ENCODE results near the gene LMO7. TPM values are rescaled to one million over a fixed set of nuclear protein-coding genes. Genes with fewer than 3 reads are reported as not detected.
A peak's percentile ranks its signal among the peaks of the same experiment; 100 is the strongest.
"Not testable (repeated sequence)": the region's sequence is repeated elsewhere in the genome, so short reads cannot be mapped to it uniquely, and the experiment has no call there.

Gene LMO7
- total RNA-seq, 1 donor from 2014 or later: 3.2 TPM

DNA sequence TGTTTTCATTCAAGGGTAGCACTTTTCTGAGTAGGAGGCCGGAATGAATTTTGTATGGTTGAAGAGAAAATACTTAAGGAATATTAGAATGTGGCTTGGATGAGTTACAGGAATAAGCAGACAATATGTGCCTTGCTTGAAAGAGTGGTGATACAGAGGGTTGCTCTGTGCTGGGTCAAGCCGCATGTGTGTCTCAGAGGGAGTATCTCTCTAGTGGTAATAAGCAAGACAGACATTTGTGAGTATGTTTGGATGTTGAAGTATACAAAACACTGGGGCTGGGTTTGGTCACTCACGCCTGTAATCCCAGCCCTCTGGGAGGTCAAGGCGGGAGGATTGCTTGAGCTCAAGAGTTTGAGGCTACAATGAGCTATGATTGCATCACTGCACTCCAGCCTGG is 103.9 kb downstream of the LMO7 start:
- DNase-seq (ENCODE audit: low spot score): no peak
- Mint-ChIP-seq H3K9me3 (peaks cover 26% of the 10 kb centered on the region), H3K4me1 (ENCODE audit: low read depth) (peaks cover 16% of the 10 kb centered on the region), H3K36me3 (ENCODE audit: low read depth) (peaks cover 7% of the 10 kb centered on the region), H3K4me3 (no peak overlapping the region), H3K27ac (no peak overlapping the region), H3K27me3 (ENCODE audit: insufficient read depth) (no peaks in the 10 kb centered on the region)
- intact Hi-C loops (cut with micrococcal nuclease): no loop called here

DNA sequence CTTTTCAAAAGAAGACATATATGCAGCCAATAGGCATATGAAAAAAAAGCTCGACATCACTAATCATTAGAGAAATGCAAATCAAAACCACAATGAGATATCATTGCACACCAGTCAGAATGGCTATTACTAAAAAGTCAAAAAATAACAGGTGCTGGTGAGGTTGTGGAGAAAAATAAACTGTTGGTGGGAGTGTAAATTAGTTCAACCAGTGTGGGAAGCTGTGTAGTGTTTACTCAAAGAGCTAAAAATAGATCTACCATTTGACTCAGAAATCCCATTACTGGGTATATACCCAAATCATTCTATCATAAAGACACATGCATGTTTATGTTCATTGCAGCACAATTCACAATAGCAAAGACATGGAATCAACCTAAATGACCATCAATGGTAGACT is 106.9 kb downstream of the LMO7 start:
- intact Hi-C loops (cut with micrococcal nuclease); DNase-seq (ENCODE audit: low spot score); H3K36me3 Mint-ChIP-seq (ENCODE audit: low read depth); H3K27me3 Mint-ChIP-seq (ENCODE audit: insufficient read depth); H3K27ac Mint-ChIP-seq; H3K4me3 Mint-ChIP-seq: not testable (repeated sequence)
- Mint-ChIP-seq H3K4me1 (ENCODE audit: low read depth) (peaks cover 16% of the 10 kb centered on the region), H3K9me3 (peaks cover 36% of the 10 kb centered on the region)

DNA sequence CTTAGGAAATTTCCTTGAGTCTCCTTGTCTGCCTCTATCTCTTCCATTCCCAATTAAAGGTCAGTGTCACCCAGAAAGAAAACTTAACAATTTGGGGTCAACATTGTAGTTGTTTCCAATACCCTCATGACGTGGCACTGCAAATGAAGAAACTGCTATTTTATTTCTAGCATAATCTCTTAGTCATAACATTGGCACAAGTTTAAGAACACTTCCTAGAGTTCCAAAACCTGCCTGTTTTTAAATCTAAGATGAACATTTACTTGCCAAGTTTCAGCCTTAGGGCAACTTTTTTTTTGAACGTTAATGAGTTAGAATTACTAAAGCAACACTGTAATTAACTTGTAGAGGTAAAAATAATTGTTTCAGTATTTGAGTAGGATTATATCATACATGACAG is 108.0 kb downstream of the LMO7 start:
- Mint-ChIP-seq H3K9me3 (peaks cover 36% of the 10 kb centered on the region), H3K27me3 (ENCODE audit: insufficient read depth) (no peaks in the 10 kb centered on the region), H3K4me1 (ENCODE audit: low read depth) (peaks cover 8% of the 10 kb centered on the region), H3K36me3 (ENCODE audit: low read depth) (peaks cover 7% of the 10 kb centered on the region), H3K27ac (no peak overlapping the region), H3K4me3 (no peak overlapping the region)
- no peak for DNase-seq (ENCODE audit: low spot score)
- intact Hi-C loops (cut with micrococcal nuclease): no loop called here

DNA sequence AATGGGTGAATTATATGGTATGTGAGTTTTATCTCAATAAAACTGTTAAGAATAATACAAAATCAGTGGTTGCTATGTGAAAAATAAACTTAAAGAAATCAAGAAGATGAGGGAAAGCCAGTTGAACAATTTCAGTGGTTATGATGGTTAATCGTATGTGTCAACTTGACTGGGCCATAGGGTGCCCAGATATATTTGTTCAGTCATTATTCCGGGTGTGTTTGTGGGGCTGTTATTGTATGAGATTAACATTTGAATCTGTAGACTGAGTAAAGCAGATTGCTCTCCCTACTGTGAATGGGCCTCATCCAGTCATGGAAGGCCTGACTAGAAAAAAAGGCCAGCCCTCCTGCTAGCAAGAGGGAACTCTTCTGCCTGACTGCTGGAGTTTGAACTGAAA is 109.3 kb downstream of the LMO7 start:
- Mint-ChIP-seq H3K9me3 (peaks cover 36% of the 10 kb centered on the region), H3K4me1 (ENCODE audit: low read depth) (no peaks in the 10 kb centered on the region)
- no peak for DNase-seq (ENCODE audit: low spot score)

DNA sequence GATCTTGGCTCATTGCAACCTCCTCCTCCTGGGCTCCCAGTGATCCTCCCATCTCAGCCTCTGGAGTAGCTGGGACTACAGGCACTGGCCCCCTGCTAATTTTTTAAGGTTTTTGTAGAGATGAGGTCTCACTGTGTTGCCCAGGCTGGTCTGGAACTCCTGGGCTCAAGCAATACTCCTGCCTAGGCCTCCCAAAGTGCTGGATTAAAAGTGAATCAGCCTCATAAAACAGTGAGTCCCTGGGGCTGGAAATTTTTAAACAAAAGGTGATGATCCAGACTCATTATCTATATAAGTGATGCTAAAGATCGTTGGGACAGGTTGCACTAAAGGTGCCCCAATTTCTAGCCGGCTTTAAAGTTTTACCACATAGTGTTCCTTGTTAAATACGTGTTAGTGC is 112.7 kb downstream of the LMO7 start:
- Mint-ChIP-seq H3K4me1 (ENCODE audit: low read depth) (no peaks in the 10 kb centered on the region), H3K9me3 (peaks cover 32% of the 10 kb centered on the region), H3K27ac (no peak overlapping the region), H3K36me3 (ENCODE audit: low read depth) (peaks cover 7% of the 10 kb centered on the region), H3K27me3 (ENCODE audit: insufficient read depth) (no peaks in the 10 kb centered on the region), H3K4me3 (no peak overlapping the region)
- DNase-seq (ENCODE audit: low spot score): no peak
- intact Hi-C loops (cut with micrococcal nuclease): no loop called here

More for the DNA sequence above, 109.3 kb downstream of the LMO7 start:
- peaks cover 7% of the 10 kb centered on the region for H3K36me3 Mint-ChIP-seq (ENCODE audit: low read depth)
- no peak overlapping the region for H3K27ac Mint-ChIP-seq
- no peaks in the 10 kb centered on the region for H3K27me3 Mint-ChIP-seq (ENCODE audit: insufficient read depth)
- intact Hi-C loops (cut with micrococcal nuclease): no loop called here
- no peak overlapping the region for H3K4me3 Mint-ChIP-seq

DNA sequence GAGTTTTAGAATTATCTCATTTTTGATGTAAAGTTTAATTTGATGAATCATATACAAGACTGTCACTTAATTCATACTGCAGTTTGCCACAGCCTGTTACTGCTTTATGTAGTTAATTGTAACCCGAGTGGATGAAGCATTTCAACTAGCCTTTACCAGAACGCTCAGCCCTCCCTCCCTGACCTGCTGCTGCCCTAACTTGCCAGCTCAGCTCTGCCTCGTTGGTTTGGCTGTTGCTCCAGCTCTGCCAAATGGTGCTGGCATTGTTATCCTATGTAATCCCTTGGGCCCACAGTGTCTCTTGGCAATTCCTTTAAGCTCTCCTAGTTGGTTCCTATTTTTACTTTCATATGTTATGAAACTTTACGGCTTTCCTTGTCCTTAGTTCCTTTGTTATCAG is 113.3 kb downstream of the LMO7 start:
- H3K4me3 Mint-ChIP-seq: no peak overlapping the region
- no peak for DNase-seq (ENCODE audit: low spot score)
- intact Hi-C loops (cut with micrococcal nuclease): no loop called here
- H3K27me3 Mint-ChIP-seq (ENCODE audit: insufficient read depth): no peaks in the 10 kb centered on the region
- no peaks in the 10 kb centered on the region for H3K4me1 Mint-ChIP-seq (ENCODE audit: low read depth)
- H3K27ac Mint-ChIP-seq: no peak overlapping the region
- H3K9me3 Mint-ChIP-seq: peaks cover 32% of the 10 kb centered on the region
- H3K36me3 Mint-ChIP-seq (ENCODE audit: low read depth): peaks cover 10% of the 10 kb centered on the region

DNA sequence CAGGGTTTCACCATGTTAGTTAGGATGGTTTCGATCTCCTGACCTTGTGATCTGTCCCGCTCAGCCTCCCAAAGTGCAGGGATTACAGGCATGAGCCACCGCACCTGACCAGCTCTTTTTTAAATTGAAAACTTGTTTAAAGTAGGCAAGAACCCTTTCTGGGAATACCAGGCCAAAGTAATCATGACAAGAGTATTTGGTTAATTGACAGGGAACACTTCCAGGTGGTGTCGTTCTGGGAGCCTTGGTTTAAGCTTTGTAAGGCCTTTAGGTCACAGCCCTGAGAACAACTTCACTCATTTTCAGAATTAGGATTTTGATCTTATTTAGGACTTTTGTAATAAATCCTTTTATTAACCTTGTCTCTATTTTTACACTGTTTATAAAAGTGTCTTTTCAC is 115.2 kb downstream of the LMO7 start:
- peaks cover 12% of the 10 kb centered on the region for H3K4me1 Mint-ChIP-seq (ENCODE audit: low read depth)
- peaks cover 27% of the 10 kb centered on the region for H3K9me3 Mint-ChIP-seq
- H3K4me3 Mint-ChIP-seq: no peak overlapping the region
- intact Hi-C loops (cut with micrococcal nuclease): no loop called here
- DNase-seq (ENCODE audit: low spot score): no peak
- H3K27ac Mint-ChIP-seq: no peak overlapping the region
- no peaks in the 10 kb centered on the region for H3K27me3 Mint-ChIP-seq (ENCODE audit: insufficient read depth)
- H3K36me3 Mint-ChIP-seq (ENCODE audit: low read depth): peaks cover 16% of the 10 kb centered on the region

DNA sequence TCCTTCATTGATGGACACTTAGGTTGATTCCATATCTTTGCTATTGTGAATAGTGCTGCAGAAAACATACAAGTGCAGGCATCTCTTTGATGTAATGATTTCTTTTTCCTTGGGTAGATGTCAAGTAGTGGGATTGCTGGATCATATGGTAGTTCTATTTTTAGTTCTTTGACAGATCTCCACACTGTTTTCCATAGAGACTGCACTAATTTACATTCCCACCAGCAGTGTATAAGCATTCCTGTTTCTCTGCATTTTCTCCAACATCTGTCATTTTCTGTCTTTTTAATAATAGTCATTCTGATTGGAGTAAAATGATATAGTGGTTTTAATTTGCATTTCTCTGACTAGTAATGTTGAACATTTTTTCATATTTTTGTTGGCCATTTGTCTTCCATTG is 116.7 kb downstream of the LMO7 start:
- Mint-ChIP-seq H3K4me1 (ENCODE audit: low read depth) (peaks cover 24% of the 10 kb centered on the region), H3K27me3 (ENCODE audit: insufficient read depth) (no peaks in the 10 kb centered on the region), H3K27ac (no peak overlapping the region), H3K36me3 (ENCODE audit: low read depth) (peaks cover 16% of the 10 kb centered on the region), H3K9me3 (peaks cover 27% of the 10 kb centered on the region), H3K4me3 (no peak overlapping the region)
- DNase-seq (ENCODE audit: low spot score): no peak
- intact Hi-C loops (cut with micrococcal nuclease): no loop called here

DNA sequence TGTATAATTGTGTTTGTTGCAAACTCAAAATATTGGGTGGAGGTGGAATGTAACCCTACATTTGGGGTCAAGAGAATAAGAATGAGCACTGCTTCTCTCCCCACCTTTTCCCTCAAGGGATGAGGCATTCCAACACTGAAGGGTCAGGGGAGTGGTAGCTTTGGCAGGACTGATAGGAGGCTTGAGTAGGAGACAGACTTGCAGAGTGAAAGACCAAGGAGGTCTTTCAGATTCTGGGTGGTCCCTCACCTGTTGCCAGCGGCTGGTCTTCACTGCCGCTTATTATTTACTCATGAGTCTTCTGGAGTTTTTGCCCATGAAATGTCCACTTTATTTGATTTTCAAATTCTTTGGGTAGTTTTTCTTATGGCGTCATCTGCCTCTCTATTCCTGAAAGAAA is 118.8 kb downstream of the LMO7 start:
- Mint-ChIP-seq H3K4me1 (ENCODE audit: low read depth) (peaks cover 31% of the 10 kb centered on the region), H3K27me3 (ENCODE audit: insufficient read depth) (no peaks in the 10 kb centered on the region), H3K4me3 (no peak overlapping the region), H3K9me3 (peaks cover 27% of the 10 kb centered on the region), H3K36me3 (ENCODE audit: low read depth) (peaks cover 18% of the 10 kb centered on the region), H3K27ac (no peak overlapping the region)
- intact Hi-C loops (cut with micrococcal nuclease): no loop called here
- DNase-seq (ENCODE audit: low spot score): no peak

DNA sequence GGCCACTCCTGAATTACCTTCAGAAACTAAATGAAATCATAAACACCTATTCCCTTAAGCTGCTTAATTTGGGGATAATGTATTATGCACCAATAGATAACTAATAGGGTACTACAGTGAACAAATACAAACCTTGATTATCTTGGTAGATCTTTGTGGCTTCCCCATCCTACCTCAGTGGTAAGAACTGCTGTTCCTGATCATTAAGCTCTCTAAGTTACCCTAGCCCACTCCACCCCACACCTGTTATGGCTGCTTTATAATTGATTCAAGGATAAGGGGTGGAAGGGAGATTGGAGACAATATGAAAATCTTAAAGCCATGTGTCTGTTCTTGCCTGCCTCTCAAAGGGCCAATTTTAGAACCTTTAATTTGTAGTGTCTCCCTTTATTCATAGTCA is 121.2 kb downstream of the LMO7 start:
- peaks cover 18% of the 10 kb centered on the region for H3K36me3 Mint-ChIP-seq (ENCODE audit: low read depth)
- peaks cover 27% of the 10 kb centered on the region for H3K9me3 Mint-ChIP-seq
- no peak for DNase-seq (ENCODE audit: low spot score)
- intact Hi-C loops (cut with micrococcal nuclease): no loop called here
- H3K27ac Mint-ChIP-seq: no peak overlapping the region
- peaks cover 51% of the 10 kb centered on the region for H3K4me1 Mint-ChIP-seq (ENCODE audit: low read depth)
- no peak overlapping the region for H3K4me3 Mint-ChIP-seq
- no peaks in the 10 kb centered on the region for H3K27me3 Mint-ChIP-seq (ENCODE audit: insufficient read depth)

DNA sequence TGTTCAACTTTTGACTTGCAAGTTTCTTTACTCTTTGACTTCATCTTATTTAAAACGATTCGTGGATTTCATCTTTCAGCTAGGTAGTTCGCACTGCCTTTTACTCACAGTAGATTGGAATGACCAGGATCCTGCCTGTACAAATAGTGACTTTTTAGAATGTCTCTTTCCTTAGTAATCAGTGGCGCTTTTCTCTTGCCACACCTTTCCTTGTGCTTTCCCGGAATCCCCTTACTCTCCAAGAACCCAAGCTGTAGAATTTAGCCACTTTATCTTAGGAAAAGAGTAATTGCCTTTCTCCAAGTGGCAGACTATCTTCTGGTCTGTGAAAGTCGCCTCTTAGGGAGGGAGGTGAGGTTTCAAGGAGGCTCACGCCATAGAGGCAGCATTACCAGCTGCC is 123.4 kb downstream of the LMO7 start:
- intact Hi-C loops (cut with micrococcal nuclease): no loop called here
- no peak for DNase-seq (ENCODE audit: low spot score)
- H3K27me3 Mint-ChIP-seq (ENCODE audit: insufficient read depth): no peaks in the 10 kb centered on the region
- H3K4me3 Mint-ChIP-seq: no peak overlapping the region
- H3K9me3 Mint-ChIP-seq: peaks cover 9% of the 10 kb centered on the region
- H3K36me3 Mint-ChIP-seq (ENCODE audit: low read depth): peaks cover 8% of the 10 kb centered on the region
- H3K4me1 Mint-ChIP-seq (ENCODE audit: low read depth): peaks cover 70% of the 10 kb centered on the region
- H3K27ac Mint-ChIP-seq: no peak overlapping the region

DNA sequence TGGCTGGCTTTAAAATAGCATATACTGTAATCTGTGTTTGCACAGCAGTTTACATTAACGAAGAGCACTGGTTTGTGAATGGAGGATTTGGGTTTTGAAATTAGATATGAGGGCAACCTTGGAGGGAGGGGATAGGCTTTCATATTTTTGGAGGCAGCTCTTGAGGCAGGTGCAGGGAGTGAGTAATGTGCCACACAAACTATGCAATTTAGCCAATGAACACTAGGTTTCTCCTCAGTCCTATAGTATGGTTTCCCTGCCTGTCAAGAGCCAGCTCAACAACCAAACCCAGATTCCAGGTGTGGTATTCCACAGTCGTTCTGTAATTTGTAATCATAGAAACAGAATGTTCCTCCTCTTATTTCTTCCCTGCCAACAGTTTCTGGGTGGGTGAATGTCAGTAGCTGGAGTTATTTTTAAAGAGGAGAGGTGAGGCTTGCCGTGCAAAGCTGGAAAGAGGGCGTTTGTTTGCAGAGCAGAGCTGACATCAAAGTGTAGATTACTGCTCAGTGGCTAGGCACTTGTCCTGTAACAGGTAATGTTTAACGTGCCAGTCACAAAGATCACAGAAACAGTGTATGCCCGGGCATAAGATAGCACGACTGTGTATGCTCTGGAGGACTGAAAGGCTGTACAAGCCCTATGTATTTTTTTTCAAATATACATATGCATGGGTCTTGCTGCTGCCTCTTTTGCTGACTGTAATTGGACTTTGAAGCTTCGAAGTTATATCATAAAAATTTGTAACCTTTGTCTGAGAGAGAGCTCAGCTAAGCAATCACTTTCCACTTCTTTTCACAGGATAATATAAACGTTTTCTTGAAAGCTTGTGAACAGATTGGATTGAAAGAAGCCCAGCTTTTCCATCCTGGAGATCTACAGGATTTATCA is 124.2 kb downstream of the LMO7 start:
- Mint-ChIP-seq H3K27me3 (ENCODE audit: insufficient read depth) (no peaks in the 10 kb centered on the region), H3K4me1 (ENCODE audit: low read depth) (peaks cover 71% of the 10 kb centered on the region), H3K4me3 (peak overlapping the region; percentile 76), H3K36me3 (ENCODE audit: low read depth) (peaks cover 8% of the 10 kb centered on the region), H3K27ac (peak overlapping the region; percentile 49), H3K9me3 (peaks cover 5% of the 10 kb centered on the region)
- DNase-seq (ENCODE audit: low spot score): no peak
- intact Hi-C loops (cut with micrococcal nuclease): loop anchor here (2.0 to 10.0 kb wide), 7 partner anchors 63 to 1124 kb away; partner anchors contain the start of genes COMMD6, KCTD12 and LMO7

DNA sequence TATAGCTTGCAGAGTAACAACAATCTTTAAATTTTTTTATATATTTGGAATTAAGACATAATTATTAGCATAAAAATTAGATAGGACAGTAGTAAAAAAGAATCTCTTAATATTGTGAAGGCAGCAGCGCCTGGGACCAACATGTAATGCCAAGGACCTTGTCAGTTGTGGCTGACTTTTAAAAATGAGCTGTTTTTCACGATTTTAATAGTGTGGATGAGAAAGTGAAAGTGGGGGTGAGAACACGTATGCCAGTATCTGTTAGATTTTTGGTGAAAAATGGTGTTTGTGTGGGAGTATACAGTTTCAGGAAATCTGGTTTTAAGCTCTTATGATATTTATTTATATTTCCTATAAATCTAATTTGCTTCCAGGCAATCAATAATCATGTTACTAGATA is 125.2 kb downstream of the LMO7 start:
- Mint-ChIP-seq H3K27me3 (ENCODE audit: insufficient read depth) (no peaks in the 10 kb centered on the region), H3K27ac (peak overlapping the region; percentile 36), H3K9me3 (peaks cover 9% of the 10 kb centered on the region), H3K36me3 (ENCODE audit: low read depth) (peaks cover 8% of the 10 kb centered on the region), H3K4me3 (peak overlapping the region; percentile 46), H3K4me1 (ENCODE audit: low read depth) (peaks cover 71% of the 10 kb centered on the region)
- intact Hi-C loops (cut with micrococcal nuclease): loop anchor here (2.0 to 10.0 kb wide), 7 partner anchors 64 to 1123 kb away; partner anchors contain the start of genes COMMD6, KCTD12 and LMO7
- no peak for DNase-seq (ENCODE audit: low spot score)

All from activated T-helper 1 cell treated with anti-CD3 and anti-CD28 coated beads, Interleukin-12 subunit alpha, Interleukin-12 subunit beta, Interleukin-2, Interleukin-4 antibody, amounts not matched to agents 30 ng/mL and 10 ng/mL and 1 ng/mL, durations not matched to agents 14 hours and 24 hours and 36 hours (primary cell).